ENCODE results near the gene AQR.
"Not testable (repeated sequence)": the region's sequence is repeated elsewhere in the genome, so short reads cannot be mapped to it uniquely, and the experiment has no call there.

AQR gene

DNA sequence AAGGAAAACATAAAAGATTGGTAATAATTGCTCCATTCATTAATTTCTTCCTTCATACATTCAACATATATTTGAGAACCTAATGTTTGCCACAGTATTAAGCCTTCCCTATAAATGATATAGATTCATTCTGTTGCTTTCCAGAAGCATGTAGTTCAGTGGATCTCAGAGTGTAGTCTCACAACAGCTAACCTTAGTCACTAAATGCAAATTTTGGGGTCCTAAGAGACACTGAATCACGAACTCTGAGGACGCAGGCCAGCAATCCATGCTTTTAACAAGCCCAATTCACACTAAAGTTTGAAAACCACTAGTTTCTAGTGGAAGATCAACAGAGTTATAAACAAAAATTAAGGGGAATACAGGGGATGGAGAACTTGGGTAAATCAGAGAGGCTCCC is 7.2 kb upstream of the AQR start:
- H3K79me1 ChIP-seq (replicated peaks; ENCODE audit: low read length, poor library complexity, severe bottlenecking), result peaks cover 6% of the 10 kb centered on the region
- no peak overlapping the region for H2BK15ac ChIP-seq (ENCODE audit: low read depth, poor library complexity, severe bottlenecking)
- no peak overlapping the region for H3K9ac ChIP-seq (ENCODE audit: low read length)
- no peak overlapping the region for H4K91ac ChIP-seq (ENCODE audit: low read length)
- no peak overlapping the region for H3K4ac ChIP-seq (ENCODE audit: low read depth in 1 of 2, low read length in 2 of 2)
- no peaks in the 10 kb centered on the region for H3K4me1 ChIP-seq (ENCODE audit: control insufficient read depth, insufficient read depth, low read depth, low read length)
- no peaks in the 10 kb centered on the region for H3K9me3 ChIP-seq (ENCODE audit: control insufficient read depth, low read length)
- no peak overlapping the region for H2AK5ac ChIP-seq (ENCODE audit: low read length, severe bottlenecking)
- H3K4me3 ChIP-seq (ENCODE audit: insufficient read depth in 1 of 2, low read depth in 1 of 2, low read length in 2 of 2), result no peak overlapping the region
- no peak overlapping the region for H2BK120ac ChIP-seq (ENCODE audit: low read depth, low read length)
- no peak overlapping the region for H3K14ac ChIP-seq (ENCODE audit: low read length in 2 of 2)
- H3K23ac ChIP-seq (ENCODE audit: low read length in 2 of 2), result no peak overlapping the region
- H3K27me3 ChIP-seq (ENCODE audit: control insufficient read depth in 1 of 2, insufficient read depth in 1 of 2, low read length in 2 of 2), result no peaks in the 10 kb centered on the region
- H3K36me3 ChIP-seq (ENCODE audit: control insufficient read depth in 1 of 2, insufficient read depth in 2 of 2, low read depth in 1 of 2, low read length in 2 of 2), result peaks cover 3 to 12% of the 10 kb centered on the region in 2 experiments
- H4K8ac ChIP-seq (ENCODE audit: low read length), result no peak overlapping the region
- WGBS, result no CpG with 5 or more reads among the region's 2 CpGs
- no peak overlapping the region for H2BK5ac ChIP-seq (ENCODE audit: low read depth, low read length, poor library complexity, severe bottlenecking)
- no peak for DNase-seq
- no peak overlapping the region for H3K4me2 ChIP-seq (ENCODE audit: low read length, poor library complexity, severe bottlenecking)
- H3K18ac ChIP-seq (ENCODE audit: low read depth in 1 of 2, low read length in 2 of 2), result no peak overlapping the region
- no peak overlapping the region for H2BK12ac ChIP-seq (ENCODE audit: low read length in 2 of 2)
- H2AFZ ChIP-seq (ENCODE audit: low read depth, low read length), result no peak overlapping the region
- H3K27ac ChIP-seq (ENCODE audit: low read length, poor library complexity, severe bottlenecking), result no peak overlapping the region

- Histone ChIP-seq H2BK5ac (ENCODE audit: low read depth, low read length, poor library complexity, severe bottlenecking) (no peak overlapping the region), H3K27me3 (ENCODE audit: control insufficient read depth in 1 of 2, insufficient read depth in 1 of 2, low read length in 2 of 2) (no peaks in the 10 kb centered on the region), H3K79me1 (replicated peaks; ENCODE audit: low read length, poor library complexity, severe bottlenecking) (peaks cover 4% of the 10 kb centered on the region), H3K14ac (ENCODE audit: low read length in 2 of 2) (no peak overlapping the region), H2BK120ac (ENCODE audit: low read depth, low read length) (no peak overlapping the region), H2BK15ac (ENCODE audit: low read depth, poor library complexity, severe bottlenecking) (no peak overlapping the region), H3K9me3 (ENCODE audit: control insufficient read depth, low read length) (no peaks in the 10 kb centered on the region), H2AK5ac (ENCODE audit: low read length, severe bottlenecking) (no peak overlapping the region), H3K4ac (ENCODE audit: low read depth in 1 of 2, low read length in 2 of 2) (no peak overlapping the region), H2AFZ (ENCODE audit: low read depth, low read length) (no peak overlapping the region), H4K8ac (ENCODE audit: low read length) (no peak overlapping the region), H3K4me3 (ENCODE audit: insufficient read depth in 1 of 2, low read depth in 1 of 2, low read length in 2 of 2) (no peak overlapping the region), H2BK12ac (ENCODE audit: low read length in 2 of 2) (no peak overlapping the region), H3K36me3 (ENCODE audit: control insufficient read depth in 1 of 2, insufficient read depth in 2 of 2, low read depth in 1 of 2, low read length in 2 of 2) (peaks cover 3 to 6% of the 10 kb centered on the region in 2 experiments), H3K27ac (ENCODE audit: low read length, poor library complexity, severe bottlenecking) (no peak overlapping the region), H4K91ac (ENCODE audit: low read length) (no peak overlapping the region), H3K4me1 (ENCODE audit: control insufficient read depth, insufficient read depth, low read depth, low read length) (no peaks in the 10 kb centered on the region), H3K18ac (ENCODE audit: low read depth in 1 of 2, low read length in 2 of 2) (no peak overlapping the region), H3K4me2 (ENCODE audit: low read length, poor library complexity, severe bottlenecking) (no peak overlapping the region), H3K9ac (ENCODE audit: low read length) (no peak overlapping the region), H3K23ac (ENCODE audit: low read length in 2 of 2) (no peak overlapping the region)
- DNase-seq, result no peak
- WGBS, result 100% methylated on average over 2 of the region's 2 CpGs
These were observed 6.5 kb upstream of the AQR start for GRCh38 chr15:34976073-34976472.

GRCh38 chr15:34973512-34973911 is 4.0 kb upstream of the AQR start:
- Histone ChIP-seq H2BK15ac (ENCODE audit: low read depth, poor library complexity, severe bottlenecking) (no peak overlapping the region), H3K36me3 (ENCODE audit: control insufficient read depth in 1 of 2, insufficient read depth in 2 of 2, low read depth in 1 of 2, low read length in 2 of 2) (peaks cover 0 to 3% of the 10 kb centered on the region in 2 experiments), H2BK120ac (ENCODE audit: low read depth, low read length) (no peak overlapping the region), H3K4me3 (ENCODE audit: insufficient read depth in 1 of 2, low read depth in 1 of 2, low read length in 2 of 2) (no peak overlapping the region), H3K4me1 (ENCODE audit: control insufficient read depth, insufficient read depth, low read depth, low read length) (peaks cover 1% of the 10 kb centered on the region), H2BK12ac (ENCODE audit: low read length in 2 of 2) (no peak overlapping the region), H4K91ac (ENCODE audit: low read length) (no peak overlapping the region), H4K8ac (ENCODE audit: low read length) (no peak overlapping the region), H3K18ac (ENCODE audit: low read depth in 1 of 2, low read length in 2 of 2) (no peak overlapping the region), H3K9me3 (ENCODE audit: control insufficient read depth, low read length) (no peaks in the 10 kb centered on the region), H3K14ac (ENCODE audit: low read length in 2 of 2) (no peak overlapping the region), H3K23ac (ENCODE audit: low read length in 2 of 2) (no peak overlapping the region), H3K4me2 (ENCODE audit: low read length, poor library complexity, severe bottlenecking) (no peak overlapping the region), H3K9ac (ENCODE audit: low read length) (no peak overlapping the region), H2AFZ (ENCODE audit: low read depth, low read length) (no peak overlapping the region), H3K27me3 (ENCODE audit: control insufficient read depth in 1 of 2, insufficient read depth in 1 of 2, low read length in 2 of 2) (no peaks in the 10 kb centered on the region), H3K4ac (ENCODE audit: low read depth in 1 of 2, low read length in 2 of 2) (no peak overlapping the region), H3K79me1 (replicated peaks; ENCODE audit: low read length, poor library complexity, severe bottlenecking) (peaks cover 5% of the 10 kb centered on the region), H2AK5ac (ENCODE audit: low read length, severe bottlenecking) (no peak overlapping the region), H3K27ac (ENCODE audit: low read length, poor library complexity, severe bottlenecking) (no peak overlapping the region), H2BK5ac (ENCODE audit: low read depth, low read length, poor library complexity, severe bottlenecking) (no peak overlapping the region)
- WGBS, result 100% methylated on average over 1 of the region's 2 CpGs
- DNase-seq, result no peak

DNA sequence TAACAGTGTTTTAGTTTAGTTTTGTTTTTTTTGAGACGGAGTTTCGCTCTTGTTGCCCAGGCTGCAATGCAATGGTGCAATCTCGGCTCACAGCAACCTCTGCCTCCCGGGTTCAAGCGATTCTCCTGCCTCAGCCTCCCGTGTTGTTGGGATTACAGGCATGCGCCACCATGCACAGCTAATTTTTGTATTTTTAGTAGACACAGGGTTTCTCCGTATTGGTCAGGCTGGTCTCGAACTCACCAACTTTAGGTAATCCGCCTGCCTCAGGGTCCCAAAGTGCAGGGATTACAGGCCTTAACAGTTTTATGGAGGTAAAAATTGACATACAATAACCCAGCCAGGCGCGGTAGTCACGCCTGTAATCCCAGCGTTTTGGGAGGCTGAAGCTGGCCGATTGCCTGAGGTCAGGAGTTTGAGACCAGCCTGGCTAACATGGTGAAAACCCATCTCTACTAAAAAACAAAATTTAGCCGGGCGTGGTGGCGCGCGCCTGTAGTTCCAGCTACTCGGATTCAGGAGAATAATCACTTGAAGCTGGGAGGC is 629 bp upstream of the AQR start:
- not testable (repeated sequence) for H2BK120ac ChIP-seq (ENCODE audit: low read depth, low read length); DNase-seq; H3K14ac ChIP-seq (ENCODE audit: low read length in 2 of 2); H3K9me3 ChIP-seq (ENCODE audit: control insufficient read depth, low read length); H2BK15ac ChIP-seq (ENCODE audit: low read depth, poor library complexity, severe bottlenecking); H2BK12ac ChIP-seq (ENCODE audit: low read length in 2 of 2); H3K23ac ChIP-seq (ENCODE audit: low read length in 2 of 2); H3K4me1 ChIP-seq (ENCODE audit: control insufficient read depth, insufficient read depth, low read depth, low read length); H2BK5ac ChIP-seq (ENCODE audit: low read depth, low read length, poor library complexity, severe bottlenecking); H3K27me3 ChIP-seq (ENCODE audit: control insufficient read depth in 1 of 2, insufficient read depth in 1 of 2, low read length in 2 of 2); H2AK5ac ChIP-seq (ENCODE audit: low read length, severe bottlenecking); H3K79me1 ChIP-seq (replicated peaks; ENCODE audit: low read length, poor library complexity, severe bottlenecking); H3K27ac ChIP-seq (ENCODE audit: low read length, poor library complexity, severe bottlenecking); H3K36me3 ChIP-seq (ENCODE audit: control insufficient read depth in 1 of 2, insufficient read depth in 2 of 2, low read depth in 1 of 2, low read length in 2 of 2)
- Histone ChIP-seq H2AFZ (ENCODE audit: low read depth, low read length) (peak overlapping the region; percentile 61), H3K4me3 (ENCODE audit: insufficient read depth in 1 of 2, low read depth in 1 of 2, low read length in 2 of 2) (peak overlapping the region in 1 of 2 experiments; percentile 99), H3K4ac (ENCODE audit: low read depth in 1 of 2, low read length in 2 of 2) (peak overlapping the region in 1 of 2 experiments; percentile 73), H3K18ac (ENCODE audit: low read depth in 1 of 2, low read length in 2 of 2) (peak overlapping the region in 1 of 2 experiments; percentile 78), H3K9ac (ENCODE audit: low read length) (peak overlapping the region; percentile 98), H4K8ac (ENCODE audit: low read length) (peak overlapping the region; percentile 98), H4K91ac (ENCODE audit: low read length) (peak overlapping the region; percentile 39), H3K4me2 (ENCODE audit: low read length, poor library complexity, severe bottlenecking) (peak overlapping the region; percentile 72)
- WGBS, result 80% methylated on average over 21 of the region's 21 CpGs
